ENCODE results near the gene MED9. TPM values are rescaled to one million over a fixed set of nuclear protein-coding genes. Genes with fewer than 3 reads are reported as not detected.

MED9 gene
- total RNA-seq, 1 donor from 2014 or later = 12.5 TPM

DNA sequence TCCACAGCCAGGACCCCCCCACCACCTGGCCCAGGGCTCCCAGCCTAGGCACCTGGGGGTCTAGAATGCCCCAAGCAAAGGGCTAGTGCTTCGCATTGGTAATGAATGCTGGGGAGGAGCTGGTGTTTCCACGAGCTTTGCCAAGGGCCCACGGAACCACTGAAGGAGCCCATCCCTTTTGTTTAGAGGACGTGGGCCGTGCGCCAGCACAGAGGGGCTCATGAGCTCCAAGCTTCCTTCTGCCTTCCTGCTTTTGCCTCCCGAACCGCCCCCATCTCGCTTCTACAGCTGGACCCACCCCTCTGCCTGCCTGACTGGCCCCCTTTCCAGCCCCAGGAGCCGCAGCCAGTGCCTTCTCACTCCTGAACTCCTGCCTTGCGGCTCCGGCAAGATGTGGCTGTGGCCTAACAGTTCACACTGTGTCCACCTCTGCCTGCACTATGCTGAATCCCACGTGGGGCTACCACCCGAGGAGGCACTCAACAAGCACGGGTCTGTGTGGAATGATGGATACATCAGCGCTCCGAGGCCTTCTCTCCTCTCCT lies 51.2 kb downstream of the MED9 start:
- H3K4me1 ChIP-seq (ENCODE audit: control insufficient read depth in 3 of 3, insufficient read depth in 3 of 3, low read length in 3 of 3) = peaks cover 29 to 41% (median 36%) of the 10 kb centered on the region in 3 donors
- peak overlapping the region; percentile 86 for H3K27ac ChIP-seq (ENCODE audit: low read depth, low read length)
- peaks cover 0 to 2% (median 0%) of the 10 kb centered on the region in 3 donors for H3K9me3 ChIP-seq (ENCODE audit: control insufficient read depth in 3 of 3, low read length in 3 of 3)
- peak overlapping the region in 2 of 3 donors; percentile 38 to 76 for H3K9ac ChIP-seq (ENCODE audit: low read depth in 1 of 3, low read length in 3 of 3)
- H3K36me3 ChIP-seq (ENCODE audit: control insufficient read depth in 3 of 3, insufficient read depth in 3 of 3, low read length in 3 of 3) = no peaks in the 10 kb centered on the region
- no peaks in the 10 kb centered on the region for H3K27me3 ChIP-seq (ENCODE audit: control insufficient read depth in 3 of 3, insufficient read depth in 3 of 3, low read length in 3 of 3)
- no peak overlapping the region for H3K4me3 ChIP-seq (ENCODE audit: low read length in 3 of 3)

DNA sequence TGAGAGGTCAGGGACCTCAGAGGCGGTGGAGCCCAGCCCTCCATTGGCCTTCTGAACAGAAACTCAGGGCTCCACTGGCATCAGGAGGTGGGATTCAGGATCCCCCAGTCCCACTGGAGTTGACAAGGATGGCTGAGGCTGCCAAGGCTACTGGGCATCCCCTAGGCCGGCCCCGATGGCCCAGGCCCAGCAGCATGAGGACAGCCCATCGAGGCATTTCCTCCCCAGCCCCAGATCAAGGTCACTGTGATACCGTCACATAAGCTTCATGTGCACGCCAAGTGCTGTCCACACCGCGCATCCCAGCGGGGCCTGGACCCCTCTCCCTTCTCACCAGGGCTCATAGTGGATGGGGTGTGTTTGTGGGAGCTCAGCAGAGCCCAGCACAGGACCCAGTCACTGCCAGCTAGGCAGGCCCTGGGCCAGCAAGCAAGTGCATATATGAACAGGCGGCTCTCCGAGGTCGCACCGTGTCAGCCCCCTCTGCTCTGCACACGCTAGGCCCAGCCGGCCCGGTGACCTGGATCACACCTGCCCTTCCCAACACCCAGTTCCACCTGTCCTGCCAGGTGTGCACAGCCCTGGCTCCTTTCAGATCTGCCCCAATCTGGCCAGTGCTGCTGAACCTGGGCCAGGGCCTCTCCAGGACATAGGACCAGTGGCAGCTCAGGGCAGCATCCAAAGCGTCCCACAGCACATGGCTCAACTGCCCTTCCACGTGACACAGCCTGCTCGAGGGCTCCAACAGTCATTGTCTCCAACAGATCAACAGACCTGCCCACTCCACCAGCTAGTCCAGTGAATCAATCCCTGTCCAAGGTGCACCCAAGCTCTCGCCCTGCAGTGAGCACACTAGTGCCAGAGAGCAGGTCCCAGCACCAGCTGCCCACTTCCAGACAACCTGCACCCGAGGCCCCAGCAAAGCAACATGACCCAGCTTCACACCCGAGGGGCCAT lies 52.2 kb downstream of the MED9 start:
- no peaks in the 10 kb centered on the region for H3K27me3 ChIP-seq (ENCODE audit: control insufficient read depth in 3 of 3, insufficient read depth in 3 of 3, low read length in 3 of 3)
- H3K4me3 ChIP-seq (ENCODE audit: low read length in 3 of 3) = no peak overlapping the region
- H3K36me3 ChIP-seq (ENCODE audit: control insufficient read depth in 3 of 3, insufficient read depth in 3 of 3, low read length in 3 of 3) = no peaks in the 10 kb centered on the region
- H3K4me1 ChIP-seq (ENCODE audit: control insufficient read depth in 3 of 3, insufficient read depth in 3 of 3, low read length in 3 of 3) = peaks cover 29 to 41% (median 36%) of the 10 kb centered on the region in 3 donors
- H3K27ac ChIP-seq (ENCODE audit: low read depth, low read length) = peak overlapping the region; percentile 86
- peaks cover 0 to 2% (median 0%) of the 10 kb centered on the region in 3 donors for H3K9me3 ChIP-seq (ENCODE audit: control insufficient read depth in 3 of 3, low read length in 3 of 3)
- H3K9ac ChIP-seq (ENCODE audit: low read depth in 1 of 3, low read length in 3 of 3) = peak overlapping the region in 1 of 3 donors; percentile 33

DNA sequence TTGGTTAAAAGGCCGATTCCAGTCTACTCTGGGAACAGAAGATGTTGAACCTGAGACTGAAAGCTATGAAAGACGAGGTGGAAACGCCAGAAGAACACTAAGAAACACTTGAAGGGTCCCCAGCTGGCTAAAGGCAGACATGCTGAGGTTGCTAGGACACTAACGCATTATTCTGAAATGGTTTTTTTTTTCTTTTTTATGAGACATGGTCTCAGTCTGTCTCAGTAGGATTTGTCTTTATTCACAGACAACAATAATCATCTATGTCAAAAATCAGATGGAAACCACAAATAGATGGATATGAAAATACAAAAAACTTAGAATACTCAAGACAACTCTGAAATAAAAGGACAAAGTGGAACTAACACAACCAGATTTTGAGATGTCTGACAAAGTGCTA lies 54.4 kb downstream of the MED9 start:
- Histone ChIP-seq H3K9me3 (ENCODE audit: control insufficient read depth in 3 of 3, low read length in 3 of 3) (peaks cover 0 to 2% (median 0%) of the 10 kb centered on the region in 3 donors), H3K27me3 (ENCODE audit: control insufficient read depth in 3 of 3, insufficient read depth in 3 of 3, low read length in 3 of 3) (no peaks in the 10 kb centered on the region), H3K27ac (ENCODE audit: low read depth, low read length) (no peak overlapping the region), H3K4me3 (ENCODE audit: low read length in 3 of 3) (no peak overlapping the region), H3K4me1 (ENCODE audit: control insufficient read depth in 3 of 3, insufficient read depth in 3 of 3, low read length in 3 of 3) (peaks cover 32 to 40% (median 38%) of the 10 kb centered on the region in 3 donors), H3K9ac (ENCODE audit: low read depth in 1 of 3, low read length in 3 of 3) (no peak overlapping the region), H3K36me3 (ENCODE audit: control insufficient read depth in 3 of 3, insufficient read depth in 3 of 3, low read length in 3 of 3) (no peaks in the 10 kb centered on the region)

DNA sequence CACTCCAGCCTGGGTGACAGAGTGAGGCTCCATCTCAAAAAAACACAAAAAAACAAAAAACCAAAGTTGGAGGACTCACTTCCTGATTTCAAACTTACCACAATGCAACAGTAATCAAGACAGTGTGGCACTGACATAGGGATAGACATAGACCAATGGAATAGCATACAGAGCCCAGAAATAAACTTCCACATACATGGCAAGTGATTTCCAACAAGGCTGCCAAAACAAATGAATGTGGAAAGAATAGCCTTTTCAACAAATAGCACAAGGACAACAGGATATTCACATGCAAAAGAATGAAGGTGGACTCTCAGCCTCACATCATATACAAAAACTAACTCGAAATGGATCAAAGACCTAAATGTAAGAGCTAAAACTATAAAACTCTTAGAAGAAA lies 56.2 kb downstream of the MED9 start:
- Histone ChIP-seq H3K27ac (ENCODE audit: low read depth, low read length) (no peak overlapping the region), H3K9me3 (ENCODE audit: control insufficient read depth in 3 of 3, low read length in 3 of 3) (peaks cover 0 to 2% (median 0%) of the 10 kb centered on the region in 3 donors), H3K9ac (ENCODE audit: low read depth in 1 of 3, low read length in 3 of 3) (no peak overlapping the region), H3K4me3 (ENCODE audit: low read length in 3 of 3) (no peak overlapping the region), H3K36me3 (ENCODE audit: control insufficient read depth in 3 of 3, insufficient read depth in 3 of 3, low read length in 3 of 3) (no peaks in the 10 kb centered on the region), H3K4me1 (ENCODE audit: control insufficient read depth in 3 of 3, insufficient read depth in 3 of 3, low read length in 3 of 3) (peaks cover 24 to 40% (median 36%) of the 10 kb centered on the region in 3 donors), H3K27me3 (ENCODE audit: control insufficient read depth in 3 of 3, insufficient read depth in 3 of 3, low read length in 3 of 3) (no peaks in the 10 kb centered on the region)

DNA sequence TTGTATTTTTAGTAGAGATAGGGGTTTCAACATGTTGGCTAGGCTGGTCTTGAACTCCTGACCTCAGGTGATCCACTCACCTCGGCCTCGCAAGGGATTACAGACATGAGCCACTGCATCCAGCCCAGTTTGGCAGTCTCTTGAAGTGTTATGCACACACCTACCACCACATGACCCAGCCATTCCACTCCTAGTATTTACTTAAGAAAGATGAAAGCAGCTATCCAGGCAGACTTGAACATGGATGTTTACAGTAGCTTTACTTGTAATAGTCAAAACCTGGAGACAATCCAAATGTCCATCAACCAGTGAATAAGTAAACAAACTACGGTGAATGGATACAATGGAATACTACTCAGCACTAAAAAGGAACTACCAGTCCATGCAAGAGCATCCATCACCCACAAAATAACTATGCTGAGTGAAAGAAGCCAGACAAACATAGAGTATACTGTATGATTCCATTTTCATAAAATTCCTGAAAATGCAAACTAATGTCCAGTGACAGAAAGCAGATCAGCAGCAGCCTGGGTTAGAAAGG lies 57.2 kb downstream of the MED9 start:
- peaks cover 0 to 2% (median 0%) of the 10 kb centered on the region in 3 donors for H3K9me3 ChIP-seq (ENCODE audit: control insufficient read depth in 3 of 3, low read length in 3 of 3)
- peak overlapping the region in 1 of 3 donors; percentile 20 for H3K9ac ChIP-seq (ENCODE audit: low read depth in 1 of 3, low read length in 3 of 3)
- no peaks in the 10 kb centered on the region for H3K36me3 ChIP-seq (ENCODE audit: control insufficient read depth in 3 of 3, insufficient read depth in 3 of 3, low read length in 3 of 3)
- no peaks in the 10 kb centered on the region for H3K27me3 ChIP-seq (ENCODE audit: control insufficient read depth in 3 of 3, insufficient read depth in 3 of 3, low read length in 3 of 3)
- H3K4me1 ChIP-seq (ENCODE audit: control insufficient read depth in 3 of 3, insufficient read depth in 3 of 3, low read length in 3 of 3) = peaks cover 17 to 35% (median 29%) of the 10 kb centered on the region in 3 donors
- H3K27ac ChIP-seq (ENCODE audit: low read depth, low read length) = no peak overlapping the region
- no peak overlapping the region for H3K4me3 ChIP-seq (ENCODE audit: low read length in 3 of 3)

DNA sequence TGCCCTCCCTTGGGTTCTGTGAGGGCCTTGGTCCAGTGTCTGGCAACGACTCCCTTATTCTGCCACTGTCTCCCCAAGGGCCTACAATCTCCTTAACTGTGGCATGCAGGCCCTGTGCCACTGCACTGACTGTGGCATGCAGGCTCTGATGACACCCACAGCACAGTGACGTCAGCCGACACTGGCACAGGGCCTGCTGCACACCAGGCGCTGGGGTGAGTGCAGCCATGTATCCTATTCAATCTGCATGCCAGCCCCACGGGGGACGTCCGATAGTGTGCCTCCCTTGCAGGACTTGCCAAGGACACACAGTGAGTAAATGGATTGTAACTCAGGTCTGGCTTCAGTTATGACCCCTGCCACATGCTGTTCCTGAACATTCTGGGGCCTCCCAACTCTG lies 59.2 kb downstream of the MED9 start:
- Histone ChIP-seq H3K27me3 (ENCODE audit: control insufficient read depth in 3 of 3, insufficient read depth in 3 of 3, low read length in 3 of 3) (no peaks in the 10 kb centered on the region), H3K27ac (ENCODE audit: low read depth, low read length) (peak overlapping the region; percentile 33), H3K4me1 (ENCODE audit: control insufficient read depth in 3 of 3, insufficient read depth in 3 of 3, low read length in 3 of 3) (peaks cover 13 to 40% (median 36%) of the 10 kb centered on the region in 3 donors), H3K9ac (ENCODE audit: low read depth in 1 of 3, low read length in 3 of 3) (peak overlapping the region in 2 of 3 donors; percentile 51 to 64), H3K36me3 (ENCODE audit: control insufficient read depth in 3 of 3, insufficient read depth in 3 of 3, low read length in 3 of 3) (no peaks in the 10 kb centered on the region), H3K9me3 (ENCODE audit: control insufficient read depth in 3 of 3, low read length in 3 of 3) (peaks cover 0 to 2% (median 0%) of the 10 kb centered on the region in 3 donors), H3K4me3 (ENCODE audit: low read length in 3 of 3) (peak overlapping the region in 1 of 3 donors; percentile 29)

DNA sequence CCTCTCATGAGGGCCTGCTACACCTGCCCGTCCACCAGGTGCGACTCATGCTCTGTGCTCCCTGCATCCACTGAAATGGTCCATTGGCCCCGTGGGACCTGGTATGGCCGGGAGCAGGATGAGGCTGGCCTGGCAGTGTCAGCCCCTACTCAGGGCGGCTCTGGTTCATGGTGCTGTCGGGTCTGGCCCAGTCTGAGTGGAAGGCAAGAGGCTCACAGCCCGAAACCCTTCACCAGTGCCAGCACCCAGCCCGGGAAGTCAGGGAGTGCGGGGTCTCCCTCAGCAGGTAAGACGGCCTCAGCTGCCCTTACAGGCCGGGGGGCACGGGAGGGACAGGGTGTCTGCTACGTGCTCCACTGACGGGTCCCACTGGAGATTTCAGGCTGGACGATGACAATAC lies 59.9 kb downstream of the MED9 start:
- no peak overlapping the region for H3K27ac ChIP-seq (ENCODE audit: low read depth, low read length)
- H3K9me3 ChIP-seq (ENCODE audit: control insufficient read depth in 3 of 3, low read length in 3 of 3) = peaks cover 0 to 2% (median 0%) of the 10 kb centered on the region in 3 donors

DNA sequence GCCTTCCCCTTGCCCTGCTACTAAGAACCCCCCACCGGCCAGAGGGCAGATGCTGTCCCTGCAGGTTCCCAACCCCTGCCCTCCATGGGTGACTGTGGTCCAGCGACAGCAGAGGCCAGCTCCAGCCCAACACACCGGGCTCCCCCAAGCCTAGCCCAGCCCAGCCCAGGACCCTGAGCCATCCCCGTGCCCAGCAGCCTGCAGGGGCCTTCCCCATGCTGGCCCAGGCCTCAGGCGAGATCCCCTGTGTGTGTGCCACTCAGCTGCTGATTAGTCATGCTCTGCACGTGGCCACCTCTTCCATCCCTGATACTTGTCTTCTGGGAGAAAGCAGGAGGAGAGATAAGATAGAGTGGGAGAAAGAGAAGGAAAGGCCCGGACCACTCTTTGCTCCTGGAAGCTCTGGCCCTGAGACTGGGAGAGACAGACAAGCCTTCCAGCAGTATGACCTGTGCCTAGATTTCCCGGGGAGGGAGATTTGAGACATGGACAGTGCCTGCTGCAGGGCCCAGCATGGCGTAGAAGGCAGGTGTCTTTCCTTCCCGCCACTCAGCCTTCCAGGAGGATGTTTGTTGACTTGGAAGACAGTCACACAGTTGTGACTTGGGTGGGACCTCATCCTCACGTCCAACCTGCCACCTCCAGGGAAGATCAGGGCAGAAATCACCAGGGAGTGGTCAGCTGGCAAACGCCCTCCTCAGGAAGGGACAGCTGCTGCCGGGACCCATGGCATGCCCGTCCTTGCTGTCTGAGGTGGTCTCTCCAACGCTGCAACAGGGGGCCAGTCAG lies 60.7 kb downstream of the MED9 start:
- no peaks in the 10 kb centered on the region for H3K27me3 ChIP-seq (ENCODE audit: control insufficient read depth in 3 of 3, insufficient read depth in 3 of 3, low read length in 3 of 3)
- peak overlapping the region in 1 of 3 donors; percentile 16 for H3K9ac ChIP-seq (ENCODE audit: low read depth in 1 of 3, low read length in 3 of 3)
- H3K4me3 ChIP-seq (ENCODE audit: low read length in 3 of 3) = no peak overlapping the region
- no peaks in the 10 kb centered on the region for H3K36me3 ChIP-seq (ENCODE audit: control insufficient read depth in 3 of 3, insufficient read depth in 3 of 3, low read length in 3 of 3)
- H3K4me1 ChIP-seq (ENCODE audit: control insufficient read depth in 3 of 3, insufficient read depth in 3 of 3, low read length in 3 of 3) = peaks cover 16 to 44% (median 36%) of the 10 kb centered on the region in 3 donors
- no peaks in the 10 kb centered on the region for H3K9me3 ChIP-seq (ENCODE audit: control insufficient read depth in 3 of 3, low read length in 3 of 3)
- H3K27ac ChIP-seq (ENCODE audit: low read depth, low read length) = no peak overlapping the region

More for the DNA sequence above, 59.9 kb downstream of the MED9 start:
- Histone ChIP-seq H3K27me3 (ENCODE audit: control insufficient read depth in 3 of 3, insufficient read depth in 3 of 3, low read length in 3 of 3) (no peaks in the 10 kb centered on the region), H3K9ac (ENCODE audit: low read depth in 1 of 3, low read length in 3 of 3) (peak overlapping the region in 2 of 3 donors; percentile 12 to 64), H3K36me3 (ENCODE audit: control insufficient read depth in 3 of 3, insufficient read depth in 3 of 3, low read length in 3 of 3) (no peaks in the 10 kb centered on the region), H3K4me1 (ENCODE audit: control insufficient read depth in 3 of 3, insufficient read depth in 3 of 3, low read length in 3 of 3) (peaks cover 16 to 44% (median 36%) of the 10 kb centered on the region in 3 donors), H3K4me3 (ENCODE audit: low read length in 3 of 3) (peak overlapping the region in 1 of 3 donors; percentile 29)

All from skeletal muscle tissue (tissue), 4 donors.